Upper lobe of left lung (tissue), 4 donors: ENCODE measurements around the gene SGSM2.

ENCODE experiments used
- POLR2A ChIP-seq, 4 donors: fragments of 450-650 bp; IDR thresholded peaks; one replicate each; pipeline ENCODE4 v1.5.1; 2016 to 2017; ENCODE audit warnings: antibody characterized with exemption in 4 of 4, mild to moderate bottlenecking in 2 of 4
- POLR2AphosphoS5 ChIP-seq, 2 donors: sonication (generic); formaldehyde crosslinking; IDR thresholded peaks; one replicate each; pipeline ENCODE4 v1.5.1; 2017; ENCODE audit warnings: antibody characterized with exemption in 2 of 2
- TF ChIP-seq, protein P1 (sequence below), 6 experiments: fragments of 450-650 bp in 4 of 6; fragments of 200-600 bp in 2 of 6; sonication (generic) in 2 of 6; IDR thresholded peaks; one replicate each; pipeline ENCODE4 v1.5.1; 2016 to 2019; ENCODE audit warnings: antibody characterized with exemption in 6 of 6

DNA sequence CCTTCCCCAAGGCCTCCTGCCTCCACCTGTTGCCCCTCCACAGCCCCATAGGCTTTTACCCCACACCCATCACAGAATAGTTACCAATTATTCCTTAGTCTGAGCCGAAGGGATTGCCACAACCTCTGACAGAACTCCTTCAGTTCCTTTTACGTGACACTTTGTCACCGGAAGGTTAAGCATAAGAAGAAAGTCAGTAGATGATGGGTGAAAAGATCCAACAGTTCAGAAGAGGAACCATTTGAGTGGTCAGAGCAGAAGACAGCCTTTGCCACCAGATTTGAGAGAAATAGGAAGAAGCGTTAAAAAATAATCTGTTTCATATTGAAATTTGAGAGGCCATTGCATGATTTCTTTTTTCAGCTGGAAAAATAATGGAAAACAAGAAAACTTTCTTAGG lies 32.4 kb upstream of the SGSM2 start:
- TF ChIP-seq POLR2A (IDR thresholded peaks at IDR 0.05): no peak
- TF ChIP-seq, protein P1, sequence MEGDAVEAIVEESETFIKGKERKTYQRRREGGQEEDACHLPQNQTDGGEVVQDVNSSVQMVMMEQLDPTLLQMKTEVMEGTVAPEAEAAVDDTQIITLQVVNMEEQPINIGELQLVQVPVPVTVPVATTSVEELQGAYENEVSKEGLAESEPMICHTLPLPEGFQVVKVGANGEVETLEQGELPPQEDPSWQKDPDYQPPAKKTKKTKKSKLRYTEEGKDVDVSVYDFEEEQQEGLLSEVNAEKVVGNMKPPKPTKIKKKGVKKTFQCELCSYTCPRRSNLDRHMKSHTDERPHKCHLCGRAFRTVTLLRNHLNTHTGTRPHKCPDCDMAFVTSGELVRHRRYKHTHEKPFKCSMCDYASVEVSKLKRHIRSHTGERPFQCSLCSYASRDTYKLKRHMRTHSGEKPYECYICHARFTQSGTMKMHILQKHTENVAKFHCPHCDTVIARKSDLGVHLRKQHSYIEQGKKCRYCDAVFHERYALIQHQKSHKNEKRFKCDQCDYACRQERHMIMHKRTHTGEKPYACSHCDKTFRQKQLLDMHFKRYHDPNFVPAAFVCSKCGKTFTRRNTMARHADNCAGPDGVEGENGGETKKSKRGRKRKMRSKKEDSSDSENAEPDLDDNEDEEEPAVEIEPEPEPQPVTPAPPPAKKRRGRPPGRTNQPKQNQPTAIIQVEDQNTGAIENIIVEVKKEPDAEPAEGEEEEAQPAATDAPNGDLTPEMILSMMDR (IDR thresholded peaks at IDR 0.05): no peak
- no peak for TF ChIP-seq POLR2AphosphoS5 (IDR thresholded peaks at IDR 0.05)
